Muscle of leg (tissue), 9 donors: ENCODE results near the gene KCNG4. TPM values are rescaled to one million over a fixed set of nuclear protein-coding genes. Genes with fewer than 3 reads are reported as not detected.

ENCODE experiments used
- polyA plus RNA-seq, 8 donors: library from polyadenylated mRNA; unstranded; fragments of 120-200 nt; gene quantifications; one replicate each; pipeline versions ENCODE4 v1.2.1 to v1.2.3, GENCODE V29; 2013; ENCODE audit warnings: inconsistent platforms in 1 of 8, low replicate concordance in 1 of 8; ENCODE audit not compliant: insufficient read length in 8 of 8, insufficient read depth in 1 of 8
- total RNA-seq: library from RNA; stranded (reverse); fragments of 120-200 nt; gene quantifications from one replicate; pipeline ENCODE4 v1.2.4, GENCODE V29; 2013

KCNG4 gene
- total and polyA plus RNA-seq, 9 donors, result under 0.01 to 0.08 (median 0.04) TPM; not detected in 1

Other genes with a start within 250 kb of the KCNG4 start
- gene SLC38A8, start 197.2 kb downstream of the KCNG4 start, total RNA-seq, result not detected
- not detected for gene SLC38A8, start 197.2 kb downstream of the KCNG4 start, polyA plus RNA-seq
- gene MBTPS1, start 123.1 kb downstream of the KCNG4 start, total RNA-seq, result 55.7 TPM
- gene MBTPS1, start 123.1 kb downstream of the KCNG4 start, polyA plus RNA-seq, result 10 to 100 TPM; 54.8 to 91.7 (median 71.3) TPM
- gene HSDL1, start 94.8 kb downstream of the KCNG4 start, total RNA-seq, result 18.6 TPM
- gene HSDL1, start 94.8 kb downstream of the KCNG4 start, polyA plus RNA-seq, result 10 to 100 TPM; 14.8 to 20.3 (median 16.9) TPM
- under 0.01 TPM for gene DNAAF1, start 94.7 kb downstream of the KCNG4 start, total RNA-seq
- 1 to 10 TPM in 1 of 8 donors, under 1 TPM in 7; 0.10 to 1.1 (median 0.37) TPM for gene DNAAF1, start 94.7 kb downstream of the KCNG4 start, polyA plus RNA-seq
- gene TAF1C, start 53.0 kb downstream of the KCNG4 start, total RNA-seq, result 18.3 TPM
- 10 to 100 TPM; 18.6 to 38.0 (median 24.5) TPM for gene TAF1C, start 53.0 kb downstream of the KCNG4 start, polyA plus RNA-seq
- gene ADAD2, start 48.9 kb downstream of the KCNG4 start, total RNA-seq, result 0.40 TPM
- gene ADAD2, start 48.9 kb downstream of the KCNG4 start, polyA plus RNA-seq, result 1 to 10 TPM in 3 of 8 donors, under 1 TPM in 4, not detected in 1; 0.28 to 1.2 (median 0.99) TPM
- gene WFDC1, start 54.9 kb upstream of the KCNG4 start, total RNA-seq, result 2.6 TPM
- gene WFDC1, start 54.9 kb upstream of the KCNG4 start, polyA plus RNA-seq, result 1 to 10 TPM; 1.2 to 4.4 (median 2.4) TPM
- gene ATP2C2, start 128.5 kb upstream of the KCNG4 start, total RNA-seq, result 0.13 TPM
- gene ATP2C2, start 128.5 kb upstream of the KCNG4 start, polyA plus RNA-seq, result 1 to 10 TPM in 2 of 8 donors, under 1 TPM in 6; 0.25 to 2.3 (median 0.47) TPM